ENCODE measurements around the gene PRKAB2.

- TF ChIP-seq CTCF (conservative IDR thresholded peaks at IDR 0.05; ENCODE audit: low read length) (no peak), EZH2phosphoT487 (IDR thresholded peaks at IDR 0.05; ENCODE audit: borderline replicate concordance) (no peak)
Observed at GRCh38 chr1:147217141-147217540, 44.9 kb upstream of the PRKAB2 start.
